ENCODE data around the gene ALDH3B2. TPM values are rescaled to one million over a fixed set of nuclear protein-coding genes. Genes with fewer than 3 reads are reported as not detected.
"Not testable (repeated sequence)": the region's sequence is repeated elsewhere in the genome, so short reads cannot be mapped to it uniquely, and the experiment has no call there.

ALDH3B2 gene
- polyA plus RNA-seq, 3 donors: 0.07 to 0.16 TPM; not detected in 1

DNA sequence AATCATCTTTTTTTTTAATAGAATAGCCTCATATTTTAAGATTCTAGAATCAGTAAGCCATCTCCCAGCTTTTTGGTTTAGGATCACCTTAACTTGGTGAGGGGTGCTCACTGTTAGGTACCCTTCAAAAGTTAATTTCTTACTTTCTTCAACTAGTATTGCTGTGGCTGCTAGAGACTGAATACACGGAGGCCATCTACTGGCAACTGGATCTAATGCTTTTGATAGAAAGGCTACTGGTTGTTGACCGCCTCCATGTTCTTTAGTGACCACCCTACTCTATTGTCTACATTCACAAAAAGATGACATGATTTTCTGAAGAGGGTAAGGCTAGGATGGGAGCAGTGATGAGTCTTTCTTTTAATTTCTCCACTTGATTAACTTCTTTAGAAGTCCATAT is 16.7 kb upstream of the ALDH3B2 start:
- H3K27ac ChIP-seq (ENCODE audit: low read depth, low read length): no peak overlapping the region
- 46 to 49% (median 49%) methylated on average over 2 of the region's 2 CpGs for WGBS, 3 donors

DNA sequence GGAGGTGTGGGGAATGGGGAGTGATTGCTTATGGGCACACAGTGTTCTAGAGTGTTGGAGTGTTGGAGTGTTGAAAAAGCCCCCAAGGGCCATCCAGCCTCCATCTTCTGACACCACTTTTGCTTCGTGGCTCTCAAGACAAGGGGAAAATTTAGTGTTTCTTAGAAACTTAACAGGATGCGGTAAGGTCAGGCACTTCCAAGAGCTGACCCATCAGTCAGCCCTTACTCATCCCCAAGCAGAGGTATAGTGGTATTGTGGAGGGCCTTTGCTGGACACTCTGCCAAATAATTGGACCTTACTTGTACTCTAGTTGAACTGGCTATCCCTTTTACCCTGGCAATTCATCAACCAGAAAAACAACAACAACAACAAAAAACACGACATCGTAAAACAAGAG is 14.8 kb upstream of the ALDH3B2 start:
- WGBS, 3 donors: 73 to 88% (median 80%) methylated on average over 4 of the region's 4 CpGs
- no peak overlapping the region for H3K27ac ChIP-seq (ENCODE audit: low read depth, low read length)

DNA sequence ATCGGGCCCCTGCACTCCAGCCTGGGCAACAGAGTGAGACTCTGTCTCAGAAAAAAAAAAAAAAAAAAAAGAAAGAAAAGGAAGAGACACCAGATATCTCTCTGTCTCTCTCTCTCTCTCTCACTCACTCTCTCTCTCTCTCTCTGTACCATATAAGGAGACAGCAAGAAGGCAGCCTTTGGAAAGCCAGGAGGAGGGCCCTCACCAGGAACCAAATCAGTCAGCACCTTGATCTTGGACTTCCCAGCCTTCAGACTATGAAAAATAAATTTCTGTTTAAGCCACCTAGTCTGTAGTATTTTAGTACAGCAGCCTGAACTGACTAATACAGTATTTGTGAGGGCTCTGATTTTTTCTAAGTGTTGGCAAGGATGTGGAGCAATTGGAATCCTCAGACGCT is 13.6 kb upstream of the ALDH3B2 start:
- WGBS, 3 donors: 81 to 97% (median 88%) methylated on average over 2 of the region's 2 CpGs
- no peak overlapping the region for H3K27ac ChIP-seq (ENCODE audit: low read depth, low read length)

DNA sequence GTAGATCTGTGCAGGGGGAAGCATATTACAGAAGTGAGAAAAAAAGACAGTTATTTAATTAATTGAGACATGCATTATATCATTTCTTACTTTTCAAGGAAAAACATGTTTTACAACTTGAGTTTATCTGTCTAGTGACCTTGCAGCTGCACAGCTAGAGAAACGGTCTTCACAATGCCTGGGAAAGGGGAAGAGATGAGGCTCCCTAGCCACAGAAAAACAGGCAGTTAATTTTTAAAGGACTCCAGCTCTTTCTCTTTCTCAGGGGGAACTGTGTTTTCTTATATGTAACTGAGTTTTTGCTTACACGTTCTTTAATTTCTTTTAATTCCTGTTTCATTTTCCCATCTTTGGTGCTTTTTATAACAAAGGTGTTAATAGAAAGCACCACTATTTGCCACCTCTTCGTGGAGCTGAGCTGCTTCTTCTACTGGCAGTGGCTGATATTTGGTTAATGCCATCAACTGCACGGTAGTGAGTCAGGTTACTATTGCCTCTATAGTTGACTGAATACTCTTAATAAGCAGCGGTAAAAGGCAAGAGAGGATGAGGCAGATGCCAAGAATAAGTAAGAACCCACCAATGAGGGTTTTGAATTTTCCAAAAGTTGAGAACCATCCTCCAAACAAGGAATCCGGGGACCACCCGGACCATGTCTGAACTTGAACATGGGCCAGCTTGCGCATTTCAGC is 11.4 kb upstream of the ALDH3B2 start:
- WGBS, 3 donors: 37 to 47% (median 46%) methylated on average over 8 of the region's 8 CpGs
- H3K27ac ChIP-seq (ENCODE audit: low read depth, low read length): not testable (repeated sequence)

DNA sequence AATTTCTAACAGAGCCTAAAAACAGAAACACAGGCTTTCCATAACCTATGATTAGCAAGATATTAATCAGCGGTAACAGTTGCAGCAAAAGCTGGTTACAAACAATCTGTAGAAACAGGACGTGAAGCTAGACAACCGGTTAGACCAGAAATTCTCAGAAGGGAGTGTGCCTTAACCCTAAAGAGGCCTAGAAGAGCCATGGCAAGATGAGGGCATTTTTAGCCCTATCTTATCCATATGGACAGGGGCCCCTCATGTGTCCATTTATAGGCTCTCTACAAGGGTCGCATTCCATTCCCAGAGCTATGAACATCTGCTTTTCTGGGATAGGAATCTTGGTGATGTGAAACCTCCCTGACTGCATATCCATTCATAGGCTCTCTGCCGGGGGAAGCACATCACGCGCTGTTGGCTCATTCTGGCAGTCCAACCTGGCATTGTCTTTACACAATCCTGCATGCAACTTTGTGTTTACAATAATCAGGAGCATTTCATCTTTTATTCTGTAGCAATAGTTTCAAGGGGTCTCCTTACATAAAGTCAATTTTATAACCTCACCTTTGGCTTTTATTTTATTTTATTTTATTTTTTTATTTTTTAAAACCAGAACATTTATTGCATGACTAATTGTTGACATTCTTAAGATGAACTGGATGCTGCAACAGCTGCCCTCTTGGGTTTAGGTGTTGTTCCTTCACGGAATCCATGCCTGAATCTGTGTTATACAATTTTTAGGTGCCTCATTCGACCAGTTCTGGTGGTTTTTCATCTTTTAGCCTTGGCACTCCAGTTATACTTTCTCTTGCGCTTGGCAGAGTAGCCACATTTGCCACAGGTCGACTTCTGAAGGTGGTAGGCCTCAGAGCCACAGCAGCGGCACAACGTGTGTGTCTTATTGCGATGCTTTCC is 8.0 kb upstream of the ALDH3B2 start:
- H3K27ac ChIP-seq (ENCODE audit: low read depth, low read length): not testable (repeated sequence)
- 56 to 79% (median 73%) methylated on average over 14 of the region's 14 CpGs for WGBS, 3 donors

DNA sequence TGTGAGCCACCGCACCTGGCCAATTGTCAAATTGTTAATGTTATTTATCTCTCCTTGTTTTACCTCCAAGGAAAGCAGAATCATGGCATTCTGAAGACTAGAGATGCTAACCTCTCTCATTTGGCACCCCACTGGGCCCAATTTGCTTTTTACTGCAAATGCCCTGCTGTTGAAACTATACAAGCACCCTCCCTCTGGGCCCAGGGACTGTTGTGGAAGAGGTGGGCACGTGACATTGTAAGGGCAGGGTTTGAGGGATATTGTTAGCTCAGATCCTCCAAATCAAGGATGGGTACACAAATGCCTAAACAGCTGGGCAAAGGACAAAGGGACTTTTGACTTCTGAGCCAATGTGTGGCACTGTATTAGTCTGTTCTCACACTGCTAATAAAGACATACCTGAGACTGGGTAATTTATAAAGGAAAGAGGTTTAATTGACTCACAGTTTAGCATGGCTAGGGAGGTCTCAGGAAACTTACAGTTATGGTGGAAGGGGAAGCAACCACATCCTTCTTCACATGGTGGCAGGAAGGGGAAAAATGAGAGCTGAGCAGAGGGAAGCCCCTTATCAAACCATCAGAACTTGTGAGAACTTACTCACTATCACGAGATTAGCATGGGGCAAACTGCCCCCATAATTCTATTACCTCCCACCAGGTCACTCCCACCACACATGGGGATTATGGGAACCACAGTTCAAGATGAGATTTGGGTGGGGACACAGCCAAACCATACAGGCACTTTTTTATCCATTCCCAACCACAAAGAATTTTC is 6.5 kb upstream of the ALDH3B2 start:
- H3K27ac ChIP-seq (ENCODE audit: low read depth, low read length): no peak overlapping the region
- WGBS, 3 donors: 57 to 80% (median 69%) methylated on average over 3 of the region's 3 CpGs

DNA sequence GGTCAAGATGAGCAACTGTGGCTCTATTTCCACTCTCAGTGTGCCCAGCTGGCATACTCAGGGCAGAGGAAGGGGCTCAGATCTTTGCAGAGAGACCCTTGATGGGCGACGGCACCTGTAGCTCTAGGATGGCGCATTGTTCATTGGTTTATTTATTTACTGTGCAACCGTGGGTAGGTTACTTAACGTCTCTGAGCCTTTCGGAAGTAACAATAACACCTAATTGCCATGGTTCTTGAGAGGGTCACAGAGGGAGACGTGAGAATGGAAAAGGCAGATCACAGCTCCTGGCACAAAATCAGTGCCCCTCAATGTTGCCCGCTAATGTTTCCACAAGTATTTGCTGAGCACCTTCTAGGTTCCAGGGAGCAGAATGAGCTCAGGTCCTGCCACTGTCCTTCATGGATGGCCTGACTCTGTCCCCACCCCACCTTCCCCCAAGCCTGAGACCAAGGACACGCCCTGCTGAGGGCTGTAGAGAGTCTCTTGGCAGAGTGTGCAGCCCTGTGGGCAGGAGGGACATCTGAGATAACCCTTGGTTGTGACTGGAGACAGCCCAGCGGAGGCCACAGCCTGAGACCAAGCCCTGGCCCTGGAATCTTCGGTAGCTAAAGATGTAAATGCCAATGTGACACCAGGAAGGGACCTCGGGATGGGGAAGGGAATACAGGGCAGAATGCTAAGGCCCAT is 780 bp upstream of the ALDH3B2 start:
- no peak overlapping the region for H3K27ac ChIP-seq (ENCODE audit: low read depth, low read length)
- WGBS, 3 donors: 84 to 89% (median 88%) methylated on average over 12 of the region's 12 CpGs

DNA sequence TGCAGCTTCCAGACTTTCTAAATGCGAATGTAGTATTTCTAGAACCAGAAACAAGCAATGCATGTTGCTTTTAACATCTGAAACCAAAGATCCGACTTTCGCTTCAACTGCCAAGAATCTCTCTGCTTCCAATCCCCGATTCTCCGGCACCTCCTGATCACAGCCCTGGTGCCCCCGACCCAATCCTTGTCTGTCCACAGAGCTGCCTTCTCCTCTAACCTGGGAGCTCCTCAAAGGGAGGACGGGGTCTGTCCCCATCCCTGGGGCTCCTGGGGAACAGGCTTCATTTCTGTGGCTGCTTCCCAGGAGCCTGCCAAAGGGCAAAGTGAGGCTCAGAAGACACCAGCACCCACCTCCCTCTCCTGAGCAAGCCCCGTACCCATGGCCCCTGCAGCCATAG is 521 bp downstream of the ALDH3B2 start:
- H3K27ac ChIP-seq (ENCODE audit: low read depth, low read length): no peak overlapping the region
- 70 to 84% (median 71%) methylated on average over 8 of the region's 8 CpGs for WGBS, 3 donors

DNA sequence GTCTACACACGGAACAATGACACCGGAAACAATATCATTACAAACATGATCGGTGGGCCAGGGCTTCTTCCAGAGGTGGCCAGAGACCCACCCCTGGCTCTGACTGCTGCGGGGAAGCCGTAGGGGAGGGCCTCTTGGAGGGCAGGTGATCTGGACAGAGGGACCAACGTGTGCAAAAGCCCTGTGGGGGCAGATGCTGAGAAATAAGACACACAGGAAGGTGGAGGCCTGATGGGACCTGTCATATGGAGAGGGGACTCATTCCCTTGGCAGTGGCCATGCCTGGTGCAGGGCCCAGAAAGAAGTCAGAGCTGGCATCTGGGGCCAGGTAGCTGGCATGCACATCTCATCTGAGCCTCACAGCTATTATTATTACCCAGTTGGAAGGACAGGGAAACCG is 1.1 kb downstream of the ALDH3B2 start:
- no peak overlapping the region for H3K27ac ChIP-seq (ENCODE audit: low read depth, low read length)
- WGBS, 3 donors: 84 to 93% (median 87%) methylated on average over 7 of the region's 7 CpGs

DNA sequence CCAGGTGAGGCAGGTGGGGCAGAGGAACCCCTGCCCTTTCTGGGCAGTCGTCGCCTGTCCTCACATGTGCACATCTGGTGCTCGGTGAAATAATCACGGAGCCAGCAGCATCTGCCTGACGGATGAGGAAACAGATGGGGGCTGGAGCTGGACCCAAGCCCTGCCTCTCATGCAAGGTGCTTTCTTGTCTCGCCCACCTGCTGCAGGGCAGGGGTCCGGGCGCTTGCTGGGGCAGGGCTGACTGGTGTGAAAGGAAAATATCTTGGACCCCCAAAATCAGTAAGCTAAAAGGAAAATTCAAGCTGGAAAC is 3.3 kb downstream of the ALDH3B2 start:
- H3K27ac ChIP-seq (ENCODE audit: low read depth, low read length): no peak overlapping the region
- WGBS, 3 donors: 51 to 69% (median 56%) methylated on average over 8 of the region's 8 CpGs

DNA sequence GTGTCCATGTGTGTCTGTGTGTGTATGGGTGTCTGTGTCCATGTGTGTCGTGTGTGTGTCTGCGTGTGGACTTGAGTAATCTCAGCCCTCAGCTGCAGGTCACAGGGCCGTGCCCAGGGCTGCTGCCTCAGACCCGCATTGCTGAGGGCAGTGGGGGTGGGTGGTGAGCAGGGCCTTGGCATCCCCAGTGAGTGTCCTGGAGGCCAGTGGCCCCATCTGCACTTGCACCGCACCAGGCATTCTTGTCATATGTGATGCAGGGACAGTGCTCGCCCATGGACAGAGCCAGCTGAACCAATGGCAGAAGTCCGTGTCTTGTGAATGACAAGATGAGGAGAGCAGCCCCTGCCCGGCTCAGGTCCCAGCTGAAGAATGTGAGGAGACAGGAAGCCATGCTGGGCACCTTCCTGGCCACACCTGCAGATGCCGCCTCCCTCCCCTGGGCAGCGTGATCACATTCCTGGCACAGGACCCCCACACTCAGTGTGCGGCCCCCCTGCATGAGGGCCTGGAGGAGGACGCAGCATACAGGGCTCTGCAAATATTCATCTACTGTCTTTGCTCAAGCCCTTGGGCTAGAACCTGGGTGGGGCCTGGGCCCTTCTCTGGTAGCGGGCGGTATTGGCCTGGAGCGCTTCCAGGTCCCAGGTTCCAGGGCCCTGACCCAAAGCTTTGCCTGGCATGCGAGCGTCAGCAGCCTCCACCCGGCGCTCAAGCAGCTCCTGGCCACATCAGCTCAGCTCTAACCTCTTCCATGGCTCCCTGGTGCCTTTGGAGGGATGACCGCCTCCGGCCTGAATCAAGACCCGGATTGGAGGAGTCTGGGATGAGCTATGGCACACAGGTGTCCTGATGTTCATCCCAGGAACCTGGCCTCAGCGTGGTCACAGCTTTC is 3.9 kb downstream of the ALDH3B2 start:
- H3K27ac ChIP-seq (ENCODE audit: low read depth, low read length): no peak overlapping the region
- WGBS, 3 donors: 74 to 84% (median 77%) methylated on average over 23 of the region's 23 CpGs

DNA sequence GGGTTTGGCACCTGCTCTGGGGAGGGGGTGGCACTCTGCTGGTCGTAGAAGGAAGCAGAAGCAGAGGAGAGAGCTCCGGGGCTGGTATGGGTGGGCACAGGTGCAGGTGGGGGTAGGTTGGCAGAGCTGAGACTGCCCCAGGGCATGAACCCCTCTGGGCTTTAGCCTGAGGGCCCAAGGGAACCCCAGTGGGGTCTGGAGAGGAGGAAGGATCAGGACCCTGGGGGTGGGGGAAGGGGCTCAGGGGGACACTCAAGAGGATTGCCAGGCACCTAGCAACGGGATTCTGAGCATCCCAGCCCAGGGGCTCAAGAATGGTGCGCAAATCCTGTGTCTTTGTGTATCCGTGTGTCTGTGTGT is 6.3 kb downstream of the ALDH3B2 start:
- 55 to 63% (median 55%) methylated on average over 5 of the region's 5 CpGs for WGBS, 3 donors
- H3K27ac ChIP-seq (ENCODE audit: low read depth, low read length): no peak overlapping the region

DNA sequence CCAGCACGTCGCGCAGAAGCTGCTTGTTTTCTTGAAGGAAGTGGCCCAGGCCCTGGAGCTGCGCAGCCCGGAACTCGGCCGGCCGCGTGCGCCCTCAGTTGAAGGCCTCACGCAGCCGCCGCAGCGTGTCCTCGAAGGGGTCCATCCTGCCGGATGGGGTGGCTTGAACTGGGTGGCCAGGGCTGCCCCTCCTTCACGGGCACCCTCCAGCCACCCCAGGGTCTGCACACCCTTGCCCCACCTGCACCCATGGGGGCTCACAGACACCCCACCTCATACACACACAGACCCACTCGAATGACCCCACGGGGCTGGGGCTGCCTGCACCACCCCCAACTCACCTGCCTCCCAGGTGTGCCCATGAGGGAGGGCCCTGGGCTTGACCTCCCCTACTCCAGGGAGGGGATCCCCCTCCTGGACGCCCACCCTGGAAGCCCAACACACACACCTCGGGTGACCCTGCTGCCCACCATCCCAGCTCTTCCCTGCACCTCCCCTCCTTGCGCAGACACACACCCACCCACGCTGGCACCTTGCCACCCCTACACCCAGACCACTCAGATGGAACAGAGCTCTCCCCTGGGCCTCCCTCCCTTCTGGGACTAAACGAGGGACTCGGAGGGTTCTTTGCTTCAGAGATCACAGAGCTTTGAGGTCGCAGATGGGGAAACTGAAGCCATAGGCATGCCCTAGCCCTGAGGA is 6.8 kb downstream of the ALDH3B2 start:
- 75 to 86% (median 76%) methylated on average over 26 of the region's 26 CpGs for WGBS, 3 donors
- H3K27ac ChIP-seq (ENCODE audit: low read depth, low read length): no peak overlapping the region

DNA sequence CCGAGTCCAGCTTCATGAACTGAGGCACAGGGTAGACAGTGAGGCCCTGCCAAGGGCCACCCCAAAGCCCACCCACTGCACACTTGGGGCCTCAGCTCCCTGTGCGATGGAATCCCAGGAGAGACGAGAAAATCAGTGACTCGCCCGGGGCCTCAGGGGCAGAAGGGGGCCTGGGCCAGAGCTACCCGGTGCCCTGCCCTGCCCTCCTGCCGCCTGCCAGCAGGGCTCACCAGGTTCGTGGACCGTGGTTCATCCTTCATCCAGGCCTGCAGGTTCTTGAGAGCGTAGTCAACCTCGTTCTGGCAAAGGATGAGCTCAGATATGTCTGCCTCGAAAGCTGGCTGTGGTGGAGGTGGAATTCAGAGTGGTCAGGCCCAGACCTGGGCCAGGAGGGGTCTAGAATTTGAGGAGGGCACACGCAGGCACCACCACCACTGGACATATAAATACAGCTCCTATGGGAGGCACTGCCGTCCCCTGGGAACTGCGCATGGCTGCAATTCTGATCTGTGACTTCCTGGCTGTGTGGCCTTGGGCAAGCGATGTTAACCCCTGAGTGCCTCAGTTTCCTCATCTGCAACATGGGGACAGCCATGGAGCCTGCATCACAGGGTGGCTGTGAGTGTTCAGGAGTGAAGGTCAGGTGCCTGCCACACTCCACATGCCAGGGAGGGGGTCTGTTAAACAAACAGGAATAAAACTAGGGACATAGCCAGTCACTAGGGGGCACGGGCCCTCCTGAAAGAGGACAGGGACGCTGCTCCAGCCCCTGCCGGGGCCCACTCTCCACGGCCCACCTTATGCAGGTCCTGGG is 7.5 kb downstream of the ALDH3B2 start:
- no peak overlapping the region for H3K27ac ChIP-seq (ENCODE audit: low read depth, low read length)
- WGBS, 3 donors: 74 to 77% (median 76%) methylated on average over 20 of the region's 20 CpGs

DNA sequence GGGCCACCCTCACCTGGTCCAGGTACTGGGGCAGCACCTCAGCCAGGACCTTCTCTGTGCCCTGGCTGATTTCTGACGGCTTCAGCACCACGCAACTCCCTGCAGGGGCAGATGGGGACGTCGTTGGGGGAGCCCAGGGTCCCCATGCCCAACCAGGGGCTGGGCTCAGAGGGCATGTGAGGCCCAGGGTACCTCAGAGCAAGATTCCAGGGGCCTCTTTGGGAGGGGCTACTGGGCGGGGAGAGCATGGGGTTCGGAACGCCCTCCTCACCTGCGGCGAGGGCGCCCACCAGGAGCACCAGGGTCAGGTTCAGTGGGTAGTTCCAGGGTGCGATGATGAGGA is 8.1 kb downstream of the ALDH3B2 start:
- H3K27ac ChIP-seq (ENCODE audit: low read depth, low read length): no peak overlapping the region
- WGBS, 3 donors: 86 to 95% (median 93%) methylated on average over 10 to 11 of the region's 11 CpGs

DNA sequence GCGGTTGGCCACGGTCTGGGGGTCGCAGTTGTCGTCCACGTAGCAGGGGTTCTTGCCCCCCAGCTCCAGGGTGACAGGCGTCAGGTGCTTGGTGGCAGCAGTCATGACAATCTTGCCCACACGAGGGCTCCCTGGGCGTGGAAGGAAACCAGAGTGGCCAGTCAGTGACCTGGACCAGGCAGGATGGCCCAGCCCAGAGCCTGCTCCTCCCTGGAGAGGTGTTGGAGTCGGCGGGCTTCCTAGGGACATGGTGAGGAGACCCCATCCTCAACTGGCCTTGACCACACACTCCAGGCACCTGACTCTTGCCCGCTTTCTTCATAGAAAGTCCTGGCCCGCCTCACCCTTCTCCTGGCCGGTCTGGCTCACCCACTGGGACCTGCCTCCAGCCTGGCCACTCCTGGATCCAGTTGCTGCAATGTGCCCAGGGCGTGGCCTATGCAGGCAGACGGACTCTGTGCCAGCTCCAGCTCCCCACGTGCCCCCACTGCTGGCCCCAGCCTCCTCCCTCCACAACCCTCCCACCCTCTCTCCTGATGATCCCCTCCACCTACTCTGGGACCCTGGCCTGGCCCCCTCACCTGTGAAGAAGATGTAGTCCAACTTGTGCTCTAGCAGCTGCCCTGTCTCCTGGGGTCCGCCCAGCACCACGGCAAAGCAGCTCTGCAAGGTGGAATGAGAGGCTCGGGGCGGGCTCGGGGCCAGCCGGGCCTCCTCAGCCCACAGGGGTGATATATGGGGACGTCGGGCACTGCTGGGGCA is 8.7 kb downstream of the ALDH3B2 start:
- WGBS, 3 donors: 65 to 78% (median 73%) methylated on average over 24 of the region's 24 CpGs
- no peak overlapping the region for H3K27ac ChIP-seq (ENCODE audit: low read depth, low read length)

All from adipose tissue (tissue), 3 donors.